CD14-positive monocyte (primary cell): ENCODE results near the gene LATS2. TPM values are rescaled to one million over a fixed set of nuclear protein-coding genes. Genes with fewer than 3 reads are reported as not detected.
"Not testable (repeated sequence)": the region's sequence is repeated elsewhere in the genome, so short reads cannot be mapped to it uniquely, and the experiment has no call there.

Experiments used
- DNase-seq, 3 donors: peaks; one replicate each; pipeline ENCODE4 v3.0.0-alpha.2; 2011 to 2022
- H2AFZ ChIP-seq: 2 replicates; pipeline ENCODE4 v1.6.0; 2012; ENCODE audit warnings: mild to moderate bottlenecking, low read depth, low read length, inconsistent platforms; ENCODE audit not compliant: insufficient read depth, poor library complexity, severe bottlenecking
- H3K27ac ChIP-seq, 2 donors: 1 replicate in 1 of 2; 2 replicates in 1 of 2; pipeline ENCODE4 v1.5.1; 2012 to 2013; ENCODE audit warnings: low read length in 2 of 2, control low read depth in 1 of 2, inconsistent platforms in 1 of 2, low read depth in 1 of 2, mild to moderate bottlenecking in 1 of 2
- H3K27me3 ChIP-seq, 2 donors: one replicate each; pipeline versions ENCODE4 v1.6.0 to v1.6.1; 2011 to 2013; ENCODE audit warnings: low read length in 2 of 2; ENCODE audit not compliant: control insufficient read depth in 2 of 2, insufficient read depth in 2 of 2
- H3K36me3 ChIP-seq, 2 donors: replicated peaks in 1 of 2; 1 replicate in 1 of 2; 2 replicates in 1 of 2; pipeline versions ENCODE4 v1.5.1 to v1.6.1; 2012 to 2013; ENCODE audit warnings: low read length in 2 of 2, control low read depth in 1 of 2, inconsistent platforms in 1 of 2, mild to moderate bottlenecking in 1 of 2; ENCODE audit not compliant: insufficient read depth in 2 of 2, control insufficient read depth in 1 of 2
- H3K4me1 ChIP-seq, 2 donors: 1 replicate in 1 of 2; 2 replicates in 1 of 2; pipeline versions ENCODE4 v1.5.1 to v1.6.1; 2012 to 2013; ENCODE audit warnings: low read length in 2 of 2, control low read depth in 1 of 2, inconsistent platforms in 1 of 2, mild to moderate bottlenecking in 1 of 2, moderate library complexity in 1 of 2; ENCODE audit not compliant: insufficient read depth in 2 of 2, control insufficient read depth in 1 of 2
- H3K4me2 ChIP-seq: replicated peaks from 2 replicates; pipeline ENCODE3; 2012; ENCODE audit warnings: low read length, moderate library complexity, mild to moderate bottlenecking; ENCODE audit not compliant: poor library complexity, severe bottlenecking; ENCODE audit errors: extremely low read depth
- H3K4me3 ChIP-seq, 3 experiments: fragments of 200-600 bp in 1 of 3; sonication (generic) in 1 of 3; replicated peaks in 1 of 3; 1 replicate in 2 of 3; 2 replicates in 1 of 3; pipeline ENCODE4 v1.5.1; 2011 to 2013; ENCODE audit warnings: low read length in 3 of 3, mild to moderate bottlenecking in 3 of 3, control low read depth in 2 of 3, low read depth in 2 of 3, inconsistent platforms in 1 of 3, moderate library complexity in 1 of 3
- H3K79me2 ChIP-seq: 2 replicates; pipeline ENCODE4 v1.6.0; 2012; ENCODE audit warnings: mild to moderate bottlenecking, control low read depth, inconsistent platforms, low read length, moderate library complexity; ENCODE audit not compliant: insufficient read depth
- H3K9ac ChIP-seq: 2 replicates; pipeline ENCODE4 v1.6.0; 2017; ENCODE audit warnings: low read length, mild to moderate bottlenecking; ENCODE audit not compliant: insufficient read depth, poor library complexity, severe bottlenecking
- H3K9me3 ChIP-seq, 2 donors: replicated peaks in 1 of 2; 1 replicate in 1 of 2; 2 replicates in 1 of 2; pipeline versions ENCODE4 v1.5.1 to v1.6.1; 2012 to 2013; ENCODE audit warnings: low read length in 2 of 2, control low read depth in 1 of 2; ENCODE audit not compliant: control insufficient read depth in 1 of 2, insufficient read depth in 1 of 2
- H4K20me1 ChIP-seq: 2 replicates; pipeline ENCODE4 v1.6.0; 2012; ENCODE audit warnings: mild to moderate bottlenecking, low read length, control low read depth, moderate library complexity; ENCODE audit not compliant: insufficient read depth
- H3K27ac Mint-ChIP-seq, 7 donors: one replicate each; pipeline ENCODE4 v1.8.0; 2020; ENCODE audit warnings: mild to moderate bottlenecking in 7 of 7, mixed read lengths in 7 of 7, moderate library complexity in 6 of 7, inconsistent platforms in 2 of 7
- H3K27me3 Mint-ChIP-seq, 3 donors: one replicate each; pipeline ENCODE4 v1.8.0; 2021 to 2022; ENCODE audit warnings: low read depth in 3 of 3, mild to moderate bottlenecking in 3 of 3, mixed read lengths in 3 of 3, moderate library complexity in 3 of 3, inconsistent platforms in 1 of 3
- H3K36me3 Mint-ChIP-seq, 2 donors: one replicate each; pipeline ENCODE4 v1.8.0; 2020; ENCODE audit warnings: mixed read lengths in 2 of 2, inconsistent platforms in 1 of 2, mild to moderate bottlenecking in 1 of 2
- H3K4me1 Mint-ChIP-seq: one replicate; pipeline ENCODE4 v1.8.0; 2020; ENCODE audit warnings: mild to moderate bottlenecking, mixed read lengths
- H3K4me3 Mint-ChIP-seq, 2 donors: one replicate each; pipeline ENCODE4 v1.8.0; 2020; ENCODE audit warnings: mild to moderate bottlenecking in 2 of 2, mixed read lengths in 2 of 2, moderate library complexity in 1 of 2
- H3K9me3 Mint-ChIP-seq, 7 donors: one replicate each; pipeline ENCODE4 v1.8.0; 2020 to 2022; ENCODE audit warnings: mixed read lengths in 7 of 7, mild to moderate bottlenecking in 6 of 7, moderate library complexity in 6 of 7, inconsistent platforms in 2 of 7
- CTCF ChIP-seq: fragments of 200-600 bp; IDR thresholded peaks from one replicate; pipeline ENCODE4 v1.8.0; 2022; ENCODE audit warnings: antibody characterized with exemption, mild to moderate bottlenecking
- WGBS: methylation state at CpG from one replicate; pipeline ENCODE4 v1.1.5; 2013; ENCODE audit warnings: missing lambda C conversion rate; ENCODE audit not compliant: insufficient coverage; 5-methylcytosine and 5-hydroxymethylcytosine counted together
- intact Hi-C, 2 donors: fragments of 100-400 bp; cut with micrococcal nuclease; formaldehyde crosslinking; loops; one replicate each; pipeline versions ENCODE4 v1.15.0 to v1.15.1; 2023
- polyA plus RNA-seq, 3 donors: library from polyadenylated mRNA; depleted of rRNA in 1 of 3; unstranded in 2 of 3; stranded (reverse) in 1 of 3; fragments of 300-500 nt in 2 of 3; fragments of >200 nt in 1 of 3; fragmentation: Illumina TruSeq in 2 of 3; gene quantifications; 1 replicate in 2 of 3; 2 replicates in 1 of 3; pipeline ENCODE4 v1.2.3, GENCODE V29; 2012 to 2021

The LATS2 gene
- polyA plus RNA-seq, 3 donors = 0.96 to 11.2 (median 1.0) TPM

GRCh38 chr13:20952838-20953237, 108.5 kb downstream of the LATS2 start:
- no peaks in the 10 kb centered on the region for H3K27me3 ChIP-seq
- 96% methylated on average over 16 of the region's 16 CpGs for WGBS
- peaks cover 11% of the 10 kb centered on the region for H3K4me1 Mint-ChIP-seq
- no peak overlapping the region for H3K27ac Mint-ChIP-seq
- H3K36me3 Mint-ChIP-seq = no peaks in the 10 kb centered on the region
- no peak overlapping the region for H2AFZ ChIP-seq
- H3K4me3 Mint-ChIP-seq = no peak overlapping the region
- H3K4me2 ChIP-seq = no peak overlapping the region
- H3K36me3 ChIP-seq = no peaks in the 10 kb centered on the region
- intact Hi-C loops = loop anchor here in 1 of 2 donors (10.0 kb wide), 1 partner anchor 92 kb away; no protein-coding TSS in a partner anchor
- no peaks in the 10 kb centered on the region for H4K20me1 ChIP-seq
- no peaks in the 10 kb centered on the region for H3K4me1 ChIP-seq
- H3K79me2 ChIP-seq = no peaks in the 10 kb centered on the region
- H3K27ac ChIP-seq = no peak overlapping the region
- H3K27me3 Mint-ChIP-seq = peaks cover 0 to 3% (median 2%) of the 10 kb centered on the region in 3 donors
- no peak for TF ChIP-seq CTCF
- no peaks in the 10 kb centered on the region for H3K9me3 ChIP-seq
- no peak for DNase-seq
- peak overlapping the region; percentile 8 for H3K9ac ChIP-seq
- no peak overlapping the region for H3K4me3 ChIP-seq
- H3K9me3 Mint-ChIP-seq = no peaks in the 10 kb centered on the region

- intact Hi-C loops = loop anchor here (10.0 kb wide), 3 partner anchors 187 to 527 kb away; partner anchors contain the start of genes MRPL57 (in 1 of the 2) and SKA3 (in 1 of the 2)
These were observed 113.4 kb downstream of the LATS2 start for GRCh38 chr13:20948001-20948400.

More at GRCh38 chr13:20948001-20948400, 113.4 kb downstream of the LATS2 start:
- Mint-ChIP-seq H3K4me1 (peaks cover 27% of the 10 kb centered on the region), H3K27me3 (peaks cover 7 to 30% (median 19%) of the 10 kb centered on the region in 3 donors)
- H3K36me3 Mint-ChIP-seq, H3K79me2 ChIP-seq, H3K9me3 ChIP-seq, H3K4me2 ChIP-seq, H4K20me1 ChIP-seq, H3K4me3 Mint-ChIP-seq, H3K27ac Mint-ChIP-seq, H3K4me3 ChIP-seq, H3K9ac ChIP-seq, DNase-seq, H3K27ac ChIP-seq, H3K36me3 ChIP-seq, H3K9me3 Mint-ChIP-seq, H3K27me3 ChIP-seq, H2AFZ ChIP-seq: not testable (repeated sequence)
- H3K4me1 ChIP-seq = peaks cover 18 to 20% of the 10 kb centered on the region in 2 donors
- no CpG with 5 or more reads among the region's 3 CpGs for WGBS
